Keratinocyte (primary cell): ENCODE data around the gene TMEM231. TPM values are rescaled to one million over a fixed set of nuclear protein-coding genes. Genes with fewer than 3 reads are reported as not detected.

ENCODE experiments used
- DNase-seq: peaks from one replicate; pipeline ENCODE4 v3.0.0-alpha.2; 2011; ENCODE audit warnings: low read depth, missing footprints, low spot score
- FAIRE-seq: peaks from 2 replicates; lab custom pipeline; 2011; peaks lifted over from hg19 to GRCh38; lab: Jason Lieb, UNC
- H2AFZ ChIP-seq: 2 replicates; pipeline ENCODE4 v1.6.0; 2012; ENCODE audit warnings: low read length, control low read depth, inconsistent platforms; ENCODE audit not compliant: control insufficient read depth
- H3K27ac ChIP-seq: 2 replicates; pipeline ENCODE4 v1.5.1; 2011; ENCODE audit warnings: low read length; ENCODE audit not compliant: control insufficient read depth, insufficient read depth
- H3K27me3 ChIP-seq: 3 replicates; pipeline ENCODE4 v1.6.0; 2011; ENCODE audit warnings: low read length; ENCODE audit not compliant: control insufficient read depth, insufficient read depth; ENCODE audit errors: extremely low read depth
- H3K36me3 ChIP-seq, 2 experiments: 2 replicates in 1 of 2; 3 replicates in 1 of 2; pipeline ENCODE4 v1.5.1; 2011; ENCODE audit warnings: low read length in 2 of 2, mild to moderate bottlenecking in 1 of 2; ENCODE audit not compliant: control insufficient read depth in 2 of 2, insufficient read depth in 2 of 2; ENCODE audit errors: extremely low read depth in 1 of 2
- H3K4me1 ChIP-seq: 3 replicates; pipeline ENCODE4 v1.5.1; 2011; ENCODE audit warnings: low read length; ENCODE audit not compliant: control insufficient read depth, insufficient read depth; ENCODE audit errors: extremely low read depth
- H3K4me2 ChIP-seq: 3 replicates; pipeline ENCODE4 v1.6.0; 2011; ENCODE audit warnings: low read depth, low read length; ENCODE audit not compliant: control insufficient read depth, insufficient read depth; ENCODE audit errors: extremely low read depth
- H3K4me3 ChIP-seq, 3 experiments: fragments of 200-600 bp in 1 of 3; sonication (generic) in 1 of 3; 2 replicates in 2 of 3; 3 replicates in 1 of 3; pipeline ENCODE4 v1.5.1; 2011 to 2016; ENCODE audit warnings: low read length in 3 of 3, mild to moderate bottlenecking in 3 of 3, control low read depth in 2 of 3, inconsistent platforms in 1 of 3, low read depth in 1 of 3, mixed read lengths in 1 of 3, mixed run types in 1 of 3, moderate library complexity in 1 of 3; ENCODE audit not compliant: control insufficient read depth in 2 of 3, insufficient read depth in 2 of 3; ENCODE audit errors: extremely low read depth in 1 of 3
- H3K79me2 ChIP-seq: 2 replicates; pipeline ENCODE4 v1.6.0; 2012; ENCODE audit warnings: low read length; ENCODE audit not compliant: control insufficient read depth, insufficient read depth
- H3K9ac ChIP-seq: 3 replicates; pipeline ENCODE4 v1.6.0; 2011; ENCODE audit warnings: low read length; ENCODE audit not compliant: control insufficient read depth, insufficient read depth; ENCODE audit errors: extremely low read depth
- H3K9me1 ChIP-seq: 3 replicates; pipeline ENCODE4 v1.6.0; 2011; ENCODE audit warnings: low read length; ENCODE audit not compliant: control insufficient read depth, insufficient read depth; ENCODE audit errors: extremely low read depth
- H3K9me3 ChIP-seq: 2 replicates; pipeline ENCODE4 v1.5.1; 2012; ENCODE audit warnings: low read depth, low read length; ENCODE audit not compliant: control insufficient read depth
- H4K20me1 ChIP-seq: 3 replicates; pipeline ENCODE4 v1.6.0; 2011; ENCODE audit warnings: low read length; ENCODE audit not compliant: control insufficient read depth, insufficient read depth; ENCODE audit errors: extremely low read depth
- EZH2 ChIP-seq: IDR thresholded peaks from one replicate; pipeline ENCODE4 v1.6.1; 2012; ENCODE audit warnings: inconsistent platforms, mild to moderate bottlenecking, low read length, moderate library complexity
- dilution Hi-C: fragments of 300-500 bp; cut with MboI; formaldehyde crosslinking; loops from one replicate; pipeline ENCODE4 v1.7.0; 2020; ENCODE audit warnings: low sequenced_read_pairs; ENCODE audit not compliant: extremely low pct_ligation_motif_present
- polyA plus RNA-seq, 5 experiments: library from polyadenylated mRNA; depleted of rRNA in 3 of 5; stranded (reverse) in 3 of 5; stranded (forward) in 1 of 5; unstranded in 1 of 5; fragments of >200 nt; gene quantifications; 1 replicate in 1 of 5; 2 replicates in 3 of 5; 3 replicates in 1 of 5; pipeline versions ENCODE4 v1.2.1 to v1.2.3, GENCODE V29; 2011 to 2012; ENCODE audit warnings: missing spikeins in 2 of 5, low read depth in 1 of 5, low replicate concordance in 1 of 5
- TF ChIP-seq, protein P1 (sequence below), 3 experiments: IDR thresholded peaks in 1 of 3; conservative IDR thresholded peaks in 1 of 3; optimal IDR thresholded peaks in 1 of 3; 2 replicates in 2 of 3; 3 replicates in 1 of 3; pipeline versions ENCODE3 to v1.5.1; 2011; ENCODE audit warnings: low read length in 3 of 3, mild to moderate bottlenecking in 3 of 3, moderate library complexity in 2 of 3, control low read depth in 1 of 3, inconsistent platforms in 1 of 3; ENCODE audit not compliant: insufficient read depth in 2 of 3; ENCODE audit errors: extremely low read depth in 1 of 3

Gene TMEM231
- polyA plus RNA-seq, 1 donor (not counting 4 experiments of a cell fraction or from before 2014, with no cell fraction given): 11.0 TPM

DNA sequence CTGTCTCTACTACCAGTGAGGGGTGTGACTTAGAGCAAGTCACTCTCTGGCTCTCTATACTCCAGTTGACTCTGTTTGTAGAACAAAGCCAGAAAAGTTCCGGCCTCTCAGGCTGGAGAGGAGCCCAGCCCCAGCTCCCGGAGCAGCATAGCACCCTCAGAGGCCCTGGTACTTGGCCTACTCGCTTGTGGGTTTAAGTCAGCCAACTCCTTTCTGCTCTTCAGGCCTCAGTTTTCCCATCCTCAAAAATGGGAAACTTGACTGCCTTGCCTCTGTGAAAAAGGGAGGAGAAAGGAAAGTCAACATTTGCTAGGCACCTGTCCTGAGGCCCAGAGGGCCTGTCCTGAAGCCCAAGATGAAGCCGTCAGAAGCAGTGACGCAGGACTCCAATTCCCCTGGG lies 61.9 kb downstream of the TMEM231 start:
- Histone ChIP-seq H3K9me3 (no peaks in the 10 kb centered on the region), H3K36me3 (no peaks in the 10 kb centered on the region), H3K9me1 (no peaks in the 10 kb centered on the region), H4K20me1 (no peaks in the 10 kb centered on the region), H2AFZ (no peak overlapping the region), H3K9ac (no peak overlapping the region), H3K4me2 (peak overlapping the region; percentile 85), H3K79me2 (no peaks in the 10 kb centered on the region), H3K27me3 (peaks cover 14% of the 10 kb centered on the region), H3K4me3 (peak overlapping the region in 1 of 3 experiments; percentile 61), H3K4me1 (peaks cover 4% of the 10 kb centered on the region), H3K27ac (no peak overlapping the region)
- TF ChIP-seq, protein P1, sequence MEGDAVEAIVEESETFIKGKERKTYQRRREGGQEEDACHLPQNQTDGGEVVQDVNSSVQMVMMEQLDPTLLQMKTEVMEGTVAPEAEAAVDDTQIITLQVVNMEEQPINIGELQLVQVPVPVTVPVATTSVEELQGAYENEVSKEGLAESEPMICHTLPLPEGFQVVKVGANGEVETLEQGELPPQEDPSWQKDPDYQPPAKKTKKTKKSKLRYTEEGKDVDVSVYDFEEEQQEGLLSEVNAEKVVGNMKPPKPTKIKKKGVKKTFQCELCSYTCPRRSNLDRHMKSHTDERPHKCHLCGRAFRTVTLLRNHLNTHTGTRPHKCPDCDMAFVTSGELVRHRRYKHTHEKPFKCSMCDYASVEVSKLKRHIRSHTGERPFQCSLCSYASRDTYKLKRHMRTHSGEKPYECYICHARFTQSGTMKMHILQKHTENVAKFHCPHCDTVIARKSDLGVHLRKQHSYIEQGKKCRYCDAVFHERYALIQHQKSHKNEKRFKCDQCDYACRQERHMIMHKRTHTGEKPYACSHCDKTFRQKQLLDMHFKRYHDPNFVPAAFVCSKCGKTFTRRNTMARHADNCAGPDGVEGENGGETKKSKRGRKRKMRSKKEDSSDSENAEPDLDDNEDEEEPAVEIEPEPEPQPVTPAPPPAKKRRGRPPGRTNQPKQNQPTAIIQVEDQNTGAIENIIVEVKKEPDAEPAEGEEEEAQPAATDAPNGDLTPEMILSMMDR (optimal IDR thresholded peaks at IDR 0.05 in 1 of 3, IDR thresholded peaks at IDR 0.05 in 1 of 3, conservative IDR thresholded peaks at IDR 0.05 in 1 of 3; ENCODE audit: extremely low read depth in 1 of 3, insufficient read depth in 2 of 3, low read length in 3 of 3): no peak
- no peak for TF ChIP-seq EZH2
- FAIRE-seq (no peak), DNase-seq (no peak)
- dilution Hi-C loops: no loop called here

DNA sequence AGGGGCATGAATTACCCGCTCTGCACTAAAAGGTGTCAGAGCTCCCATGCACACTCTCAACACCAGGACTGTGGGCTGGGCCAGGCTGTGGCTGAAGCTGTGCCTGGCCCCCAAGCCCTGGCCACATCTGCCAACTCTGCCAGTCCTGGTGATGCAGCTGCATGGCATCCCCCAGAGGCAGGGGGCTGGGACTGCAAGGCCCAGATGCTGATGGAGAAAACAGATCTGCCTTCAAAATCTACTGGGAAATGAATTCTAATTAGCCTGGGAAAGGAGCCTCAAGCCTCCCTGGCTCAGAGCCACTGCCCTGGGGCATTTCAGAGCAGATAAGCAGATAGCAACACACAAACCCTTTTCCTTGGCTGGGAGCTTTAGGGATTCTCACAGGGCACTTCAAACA lies 64.2 kb downstream of the TMEM231 start:
- H3K4me1 ChIP-seq: peaks cover 7% of the 10 kb centered on the region
- no peak for TF ChIP-seq EZH2
- TF ChIP-seq, protein P1 (optimal IDR thresholded peaks at IDR 0.05 in 1 of 3, IDR thresholded peaks at IDR 0.05 in 1 of 3, conservative IDR thresholded peaks at IDR 0.05 in 1 of 3; ENCODE audit: extremely low read depth in 1 of 3, insufficient read depth in 2 of 3, low read length in 3 of 3): peak; percentile 38 to 62 (median 45)
- H4K20me1 ChIP-seq: no peaks in the 10 kb centered on the region
- dilution Hi-C loops: no loop called here
- no peak overlapping the region for H3K9ac ChIP-seq
- FAIRE-seq (no peak), DNase-seq (no peak)
- no peak overlapping the region for H3K4me3 ChIP-seq
- no peaks in the 10 kb centered on the region for H3K79me2 ChIP-seq
- no peaks in the 10 kb centered on the region for H3K9me3 ChIP-seq
- no peaks in the 10 kb centered on the region for H3K36me3 ChIP-seq
- no peak overlapping the region for H3K4me2 ChIP-seq
- H2AFZ ChIP-seq: no peak overlapping the region
- H3K27ac ChIP-seq: no peak overlapping the region
- H3K9me1 ChIP-seq: no peaks in the 10 kb centered on the region
- peaks cover 14% of the 10 kb centered on the region for H3K27me3 ChIP-seq
